Stimulated activated CD4-positive, alpha-beta T cell treated with anti-CD3 and anti-CD28 coated beads, Interleukin-12 subunit alpha, Interleukin-12 subunit beta, amount 100 ng/mL, for 48 hours (primary cell): ENCODE results near the gene MED6.

Source experiments
- DNase-seq, 3 donors: peaks; one replicate each; pipeline ENCODE4 v3.0.0-alpha.2; 2020; ENCODE audit warnings: low read depth in 2 of 3, low spot score in 1 of 3

Gene MED6

DNA sequence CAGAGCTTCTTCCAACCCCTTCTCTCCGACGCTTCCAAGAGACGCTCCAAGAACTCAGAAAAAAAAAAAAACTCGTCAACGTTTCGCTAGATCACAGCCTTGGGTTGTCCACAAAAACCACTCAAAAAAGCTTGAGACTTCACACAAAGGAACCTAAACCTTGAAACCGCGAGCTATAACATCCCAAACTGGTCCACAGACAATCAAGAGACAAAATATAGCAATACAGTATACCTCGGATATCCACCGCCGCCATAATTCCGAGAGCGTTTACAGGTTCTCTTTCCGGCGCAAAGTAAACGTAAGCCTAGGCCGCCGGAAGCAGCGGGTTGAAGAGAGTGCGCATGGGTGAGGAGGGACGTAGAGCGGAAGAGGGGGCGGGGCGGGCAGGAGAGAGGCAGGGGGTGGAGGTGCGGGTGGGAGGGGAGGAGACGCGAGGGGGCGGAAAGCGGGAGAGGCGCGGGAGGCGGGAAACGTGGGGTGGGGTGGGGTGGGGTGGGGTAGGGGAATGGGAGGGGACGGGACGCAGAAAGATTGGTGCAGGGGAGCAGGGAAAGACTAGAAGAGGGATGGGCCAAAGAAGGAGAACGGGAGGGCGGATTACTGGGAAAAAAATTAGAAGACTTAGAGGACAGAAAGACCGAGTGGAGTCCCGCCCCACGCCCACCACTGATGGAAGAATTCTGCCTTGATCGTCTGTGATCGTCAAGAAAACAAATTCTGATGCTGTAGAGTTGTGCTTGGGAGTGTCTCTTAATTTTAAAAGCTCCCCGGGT lies at the start of gene MED6:
MED6 (minus strand) TSS at position 274 of the 776 bp plus-strand sequence; CDS start at position 256, 18 bp downstream.
- peak; percentile 83 to 94 (median 86) for DNase-seq

DNA sequence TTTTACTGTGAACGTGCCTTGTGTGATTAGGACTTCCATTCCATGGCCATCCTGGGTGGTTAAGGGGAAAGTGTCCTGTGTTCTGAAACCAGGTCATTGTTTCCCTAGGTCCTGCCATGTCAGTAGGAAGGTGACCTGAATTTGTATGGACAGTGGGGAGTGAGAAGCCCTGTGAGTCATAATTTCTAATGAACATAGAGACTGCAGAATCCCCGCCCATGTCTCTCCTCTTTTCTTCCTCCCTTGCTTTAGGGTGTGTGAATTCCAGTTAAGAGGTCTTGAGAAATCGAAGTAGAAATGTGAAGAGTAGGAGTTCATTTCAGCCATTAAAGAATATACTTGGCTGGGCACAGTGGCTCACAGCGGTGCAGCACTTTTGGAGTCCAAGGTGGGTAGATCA lies 49.3 kb upstream of the MED6 start:
- no peak for DNase-seq

GRCh38 chr14:70648346-70648745 lies 47.9 kb upstream of the MED6 start:
- DNase-seq: no peak

DNA sequence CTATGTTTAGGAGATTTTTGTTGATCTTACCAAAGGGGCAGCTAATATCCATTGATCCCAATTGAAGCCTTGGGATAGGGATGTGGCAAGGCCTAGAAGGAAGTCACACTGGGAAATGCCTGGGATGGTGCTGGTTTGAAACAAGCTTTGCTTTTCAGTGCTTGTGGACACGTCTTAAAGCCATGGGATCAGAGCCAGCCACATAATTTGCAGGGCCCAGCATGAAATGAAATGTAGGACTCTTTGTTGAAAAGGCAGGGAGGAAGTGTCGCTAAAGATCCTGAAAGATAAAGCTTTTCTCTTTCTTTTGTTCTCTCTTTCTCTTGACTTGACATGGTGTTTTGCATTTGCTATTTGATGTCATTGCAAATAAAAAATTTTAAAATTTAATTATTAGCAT lies 46.2 kb upstream of the MED6 start:
- DNase-seq: no peak

GRCh38 chr14:70645892-70646291 lies 45.4 kb upstream of the MED6 start:
- no peak for DNase-seq

DNA sequence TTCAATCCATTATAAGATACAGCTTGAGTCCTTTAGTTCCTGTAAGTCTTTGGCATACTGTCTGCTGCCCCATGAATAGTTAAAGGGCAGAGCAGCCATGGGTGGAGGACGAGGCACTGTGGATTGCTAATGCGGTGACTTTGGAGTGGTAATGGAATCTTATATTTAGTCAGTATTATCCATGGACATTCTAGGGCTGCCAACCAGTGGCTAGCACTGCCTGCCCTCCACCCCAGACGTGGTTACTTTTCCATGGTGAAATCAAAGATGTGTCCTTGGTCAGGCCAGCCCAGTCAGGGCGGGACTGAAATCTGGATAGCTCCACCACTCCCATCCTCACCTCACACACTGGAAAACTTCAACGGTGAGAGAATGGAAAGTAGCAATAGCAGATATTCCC lies 43.5 kb upstream of the MED6 start:
- DNase-seq: no peak

- peak in 1 of 3 donors; percentile 15 for DNase-seq
Observed at GRCh38 chr14:70642303-70643235, 42.1 kb upstream of the MED6 start.

DNA sequence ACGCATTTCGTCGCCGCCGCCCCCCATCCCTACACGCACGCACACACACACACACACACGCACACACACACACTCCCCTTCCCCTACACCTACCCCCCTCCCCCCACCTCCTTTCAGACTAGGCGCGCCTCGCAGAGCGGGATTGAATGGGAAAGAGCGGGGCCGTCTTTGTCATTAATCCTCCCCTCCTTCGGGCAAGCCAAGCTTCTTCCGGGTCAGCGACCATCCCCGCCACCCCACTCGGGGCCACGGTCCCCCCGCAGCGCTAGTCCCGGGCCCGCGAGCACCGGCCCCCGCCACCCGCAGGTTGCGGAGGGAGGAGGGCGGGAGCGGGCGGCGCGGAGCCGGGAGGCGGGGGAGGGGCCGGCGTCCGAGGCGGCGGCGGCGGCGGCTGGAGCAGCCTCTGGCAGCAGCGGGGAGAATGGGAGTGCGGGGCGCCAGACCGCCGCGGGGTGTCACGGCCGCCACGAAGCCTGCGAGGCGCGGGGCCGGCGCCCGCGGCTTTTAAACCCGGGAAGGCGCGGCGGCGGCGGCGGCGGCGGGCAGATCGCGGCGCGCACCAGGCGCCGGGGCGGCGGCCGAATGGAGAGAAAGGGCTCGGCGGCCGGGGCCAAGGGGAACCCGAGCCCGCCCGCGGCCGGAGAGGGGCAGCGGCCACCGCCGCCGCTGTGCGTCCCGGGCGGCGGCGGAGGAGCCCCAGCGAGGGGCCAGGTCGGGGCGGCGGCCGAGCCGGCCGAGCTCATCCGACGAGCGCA lies 41.3 kb upstream of the MED6 start, which contains the start of gene TTC9:
TTC9 (plus strand) TSS at position 369 of the 755 bp plus-strand sequence; CDS start at position 583, 214 bp downstream.
- DNase-seq: peak in 1 of 3 donors; percentile 26

DNA sequence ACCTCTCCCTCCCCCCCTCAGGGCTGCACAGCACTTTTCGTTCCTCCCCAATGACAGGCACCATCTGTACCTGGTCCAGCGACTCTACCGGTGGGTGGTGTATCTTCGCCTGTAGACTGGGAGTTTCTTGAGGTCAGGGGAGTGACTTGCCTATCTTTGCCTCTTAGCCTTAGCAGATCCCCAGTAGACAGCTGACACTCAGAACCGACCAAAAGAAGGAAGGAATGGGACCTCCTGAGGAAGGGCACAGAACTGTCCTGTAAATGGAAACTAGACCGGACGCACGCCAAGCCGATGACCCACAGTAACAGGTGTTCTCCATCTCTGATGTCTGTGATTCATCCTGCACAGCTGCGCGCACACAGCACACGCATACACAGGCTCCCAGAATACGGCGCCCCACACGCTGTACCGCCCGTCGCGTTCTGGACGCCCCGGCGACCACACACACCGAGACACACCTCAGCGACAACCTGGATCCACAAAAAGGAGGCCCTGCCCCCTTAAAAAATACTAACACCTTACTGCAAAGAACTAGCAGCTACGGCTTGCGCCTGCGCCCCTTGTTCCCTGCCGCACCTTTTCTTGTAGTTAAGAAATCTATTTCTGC lies 40.6 kb upstream of the MED6 start:
- peak in 1 of 3 donors; percentile 32 for DNase-seq

DNA sequence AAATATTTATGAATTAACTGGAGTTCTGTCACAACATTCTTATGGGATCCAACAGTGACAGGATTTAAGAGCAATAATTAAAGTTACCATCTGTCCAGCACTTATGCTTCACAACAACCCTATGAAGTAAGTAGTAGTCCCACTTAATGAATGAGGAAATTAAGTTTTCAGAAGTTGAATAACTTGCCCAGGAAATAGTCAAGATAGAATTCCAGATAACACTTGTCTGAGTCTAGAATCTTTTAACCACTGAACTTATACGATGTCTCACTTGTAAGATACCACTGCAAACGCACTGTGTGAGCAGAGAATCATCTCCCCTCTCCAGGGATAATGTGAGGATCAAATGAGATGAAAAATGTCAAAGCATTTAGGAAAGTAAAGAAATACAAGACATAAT lies 38.0 kb upstream of the MED6 start:
- DNase-seq: no peak

GRCh38 chr14:70635971-70636595 lies 35.6 kb upstream of the MED6 start:
- DNase-seq: no peak

DNA sequence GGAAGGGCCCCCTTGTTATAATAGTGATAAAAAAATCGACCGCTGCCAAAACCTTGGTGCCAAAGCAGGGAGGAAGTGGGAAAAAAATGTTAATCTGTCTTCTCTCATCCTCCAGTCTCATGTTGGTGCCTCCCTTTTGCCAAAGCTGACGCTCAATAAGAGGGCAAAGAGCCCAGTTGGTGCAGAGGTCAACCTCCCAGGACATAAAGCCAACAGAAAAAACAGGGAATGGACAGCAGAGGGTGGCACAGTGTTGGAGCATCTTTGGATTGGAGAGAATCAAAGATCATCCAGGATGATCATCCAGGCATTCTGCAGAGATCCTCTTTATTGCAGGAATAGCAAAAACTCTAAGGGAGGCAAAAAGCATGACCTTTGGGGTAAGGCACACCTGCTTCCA lies 31.5 kb upstream of the MED6 start:
- DNase-seq: no peak

GRCh38 chr14:70624972-70625371 lies 24.5 kb upstream of the MED6 start:
- no peak for DNase-seq

GRCh38 chr14:70622111-70622712 lies 21.8 kb upstream of the MED6 start:
- DNase-seq: peak in 1 of 3 donors; percentile 53

DNA sequence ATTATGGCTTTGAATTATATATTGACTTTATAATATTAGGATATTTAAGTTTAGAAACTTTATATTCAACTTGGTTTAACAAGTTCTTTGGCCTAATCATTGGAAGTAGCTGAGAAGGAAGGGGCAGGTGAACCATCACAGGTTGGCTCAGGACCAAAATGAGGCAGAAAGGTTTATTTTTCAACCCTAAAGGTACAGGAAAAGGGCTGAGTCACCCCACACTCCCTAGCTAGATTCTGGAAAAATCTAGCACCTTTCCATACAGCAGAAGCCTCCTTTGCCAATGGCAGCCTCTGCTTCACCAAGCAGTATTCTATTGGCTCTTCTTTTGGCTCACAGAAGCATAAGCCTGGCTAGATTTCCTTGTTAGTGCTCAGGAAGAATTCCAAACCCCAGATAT lies 19.3 kb upstream of the MED6 start:
- DNase-seq: no peak

GRCh38 chr14:70618314-70618713 lies 17.9 kb upstream of the MED6 start:
- DNase-seq: no peak

DNA sequence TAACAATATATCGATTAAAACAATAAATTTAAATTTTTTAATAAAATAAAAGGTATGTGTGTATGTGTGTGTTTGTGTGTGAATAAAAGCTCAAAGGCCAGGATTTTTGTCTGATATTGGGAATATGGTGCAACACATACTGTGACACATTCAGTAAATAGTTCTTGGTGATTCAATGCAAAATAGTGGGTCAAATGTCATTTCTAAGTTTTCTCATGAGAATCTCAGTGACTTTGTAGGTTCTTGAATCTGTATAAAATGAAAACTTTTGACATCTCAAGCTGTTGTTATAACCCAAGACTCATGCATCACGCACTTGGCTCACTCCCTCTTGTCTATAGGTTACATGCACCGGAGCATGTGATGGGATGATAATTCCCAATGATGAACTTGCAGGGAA lies 16.2 kb upstream of the MED6 start:
- no peak for DNase-seq

- DNase-seq: no peak
Observed at GRCh38 chr14:70611216-70611615, 10.8 kb upstream of the MED6 start.

GRCh38 chr14:70602254-70602653 lies 1.8 kb upstream of the MED6 start:
- no peak for DNase-seq

- DNase-seq: no peak
Observed at GRCh38 chr14:70601162-70601561, 707 bp upstream of the MED6 start.
